ENCODE measurements around the gene ATP2B3. TPM values are rescaled to one million over a fixed set of nuclear protein-coding genes. Genes with fewer than 3 reads are reported as not detected.

Gene ATP2B3
- total RNA-seq, 2 donors from 2014 or later = 0.85 TPM; not detected in 1

DNA sequence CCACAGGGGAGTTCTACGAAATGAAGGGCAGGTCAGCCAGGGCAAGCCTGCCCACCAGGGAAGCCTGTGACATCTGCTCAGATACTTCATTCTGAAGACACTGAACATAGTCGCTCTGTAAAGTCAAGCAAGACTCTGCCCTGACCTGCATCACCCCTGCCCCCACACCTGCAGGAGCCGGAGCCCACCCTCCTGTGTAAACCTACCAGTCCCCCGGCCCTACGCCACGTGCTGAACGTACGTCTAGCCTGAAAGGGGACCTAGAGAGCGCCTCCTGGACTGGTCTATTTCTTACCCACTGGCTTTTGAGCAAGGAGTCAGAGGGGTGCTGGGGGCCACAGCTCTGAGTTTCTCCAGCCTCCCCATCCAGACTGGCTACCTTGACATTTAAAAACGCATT, 69.9 kb downstream of the ATP2B3 start:
- Histone ChIP-seq H3K27ac (no peak overlapping the region), H3K4me3 (no peak overlapping the region), H3K36me3 (no peaks in the 10 kb centered on the region), H3K27me3 (replicated peaks; ENCODE audit: insufficient read depth) (no peaks in the 10 kb centered on the region), H3K9me3 (no peaks in the 10 kb centered on the region), H3K4me1 (replicated peaks) (no peaks in the 10 kb centered on the region)
- intact Hi-C loops (cut with DNase I) = no loop called here
- WGBS = 91% methylated on average over 10 of the region's 10 CpGs
- no peak for DNase-seq (ENCODE audit: low spot score)
- TF ChIP-seq, protein P1, sequence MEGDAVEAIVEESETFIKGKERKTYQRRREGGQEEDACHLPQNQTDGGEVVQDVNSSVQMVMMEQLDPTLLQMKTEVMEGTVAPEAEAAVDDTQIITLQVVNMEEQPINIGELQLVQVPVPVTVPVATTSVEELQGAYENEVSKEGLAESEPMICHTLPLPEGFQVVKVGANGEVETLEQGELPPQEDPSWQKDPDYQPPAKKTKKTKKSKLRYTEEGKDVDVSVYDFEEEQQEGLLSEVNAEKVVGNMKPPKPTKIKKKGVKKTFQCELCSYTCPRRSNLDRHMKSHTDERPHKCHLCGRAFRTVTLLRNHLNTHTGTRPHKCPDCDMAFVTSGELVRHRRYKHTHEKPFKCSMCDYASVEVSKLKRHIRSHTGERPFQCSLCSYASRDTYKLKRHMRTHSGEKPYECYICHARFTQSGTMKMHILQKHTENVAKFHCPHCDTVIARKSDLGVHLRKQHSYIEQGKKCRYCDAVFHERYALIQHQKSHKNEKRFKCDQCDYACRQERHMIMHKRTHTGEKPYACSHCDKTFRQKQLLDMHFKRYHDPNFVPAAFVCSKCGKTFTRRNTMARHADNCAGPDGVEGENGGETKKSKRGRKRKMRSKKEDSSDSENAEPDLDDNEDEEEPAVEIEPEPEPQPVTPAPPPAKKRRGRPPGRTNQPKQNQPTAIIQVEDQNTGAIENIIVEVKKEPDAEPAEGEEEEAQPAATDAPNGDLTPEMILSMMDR (IDR thresholded peaks at IDR 0.05) = no peak
- no peak for TF ChIP-seq POLR2A (IDR thresholded peaks at IDR 0.05)
- TF ChIP-seq POLR2AphosphoS5 (IDR thresholded peaks at IDR 0.05) = no peak

DNA sequence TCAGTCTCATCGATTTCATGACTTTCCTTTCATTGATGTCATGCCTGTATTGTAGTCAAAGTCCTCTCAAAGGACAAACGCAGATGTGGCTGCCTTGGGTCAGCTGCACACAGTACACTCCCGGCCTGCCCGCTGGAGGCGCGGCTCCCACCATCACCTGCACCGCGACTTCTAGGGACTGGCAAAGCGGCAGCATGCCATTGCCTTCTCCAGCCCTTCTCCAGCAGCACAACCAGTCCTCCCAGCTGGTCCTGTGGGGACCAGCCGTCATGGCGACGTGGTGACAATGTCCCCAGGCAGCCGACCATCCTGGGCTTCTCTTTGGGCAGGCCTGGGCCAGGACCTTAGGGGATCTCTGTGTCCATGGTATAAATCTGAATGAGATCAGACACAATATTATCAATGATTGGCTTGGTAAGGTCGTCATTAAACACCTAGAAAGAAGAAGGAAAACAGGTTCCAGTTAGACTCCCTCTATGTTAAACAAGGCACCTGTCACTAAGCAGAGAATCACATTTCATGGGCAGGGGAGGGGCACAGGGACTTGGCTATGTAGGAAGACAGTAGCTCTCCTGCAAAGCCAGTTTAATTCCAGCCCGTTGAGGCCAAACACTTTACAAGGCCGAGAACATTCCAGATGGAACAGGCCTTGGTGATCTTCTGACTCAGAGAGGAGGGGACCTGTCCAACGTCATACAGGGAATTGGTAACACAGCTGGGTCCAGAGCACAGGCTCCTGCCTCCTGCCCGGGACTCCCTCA, 70.8 kb downstream of the ATP2B3 start:
- peak; percentile 62 for TF ChIP-seq POLR2AphosphoS5 (IDR thresholded peaks at IDR 0.05)
- no peak for TF ChIP-seq POLR2A (IDR thresholded peaks at IDR 0.05)
- Histone ChIP-seq H3K4me1 (replicated peaks) (no peaks in the 10 kb centered on the region), H3K27ac (peak overlapping the region; percentile 51 to 68), H3K9me3 (no peaks in the 10 kb centered on the region), H3K27me3 (replicated peaks; ENCODE audit: insufficient read depth) (no peaks in the 10 kb centered on the region), H3K36me3 (no peaks in the 10 kb centered on the region), H3K4me3 (no peak overlapping the region)
- peak; percentile 43 for DNase-seq (ENCODE audit: low spot score)
- intact Hi-C loops (cut with DNase I) = no loop called here
- 78% methylated on average over 17 of the region's 18 CpGs for WGBS

DNA sequence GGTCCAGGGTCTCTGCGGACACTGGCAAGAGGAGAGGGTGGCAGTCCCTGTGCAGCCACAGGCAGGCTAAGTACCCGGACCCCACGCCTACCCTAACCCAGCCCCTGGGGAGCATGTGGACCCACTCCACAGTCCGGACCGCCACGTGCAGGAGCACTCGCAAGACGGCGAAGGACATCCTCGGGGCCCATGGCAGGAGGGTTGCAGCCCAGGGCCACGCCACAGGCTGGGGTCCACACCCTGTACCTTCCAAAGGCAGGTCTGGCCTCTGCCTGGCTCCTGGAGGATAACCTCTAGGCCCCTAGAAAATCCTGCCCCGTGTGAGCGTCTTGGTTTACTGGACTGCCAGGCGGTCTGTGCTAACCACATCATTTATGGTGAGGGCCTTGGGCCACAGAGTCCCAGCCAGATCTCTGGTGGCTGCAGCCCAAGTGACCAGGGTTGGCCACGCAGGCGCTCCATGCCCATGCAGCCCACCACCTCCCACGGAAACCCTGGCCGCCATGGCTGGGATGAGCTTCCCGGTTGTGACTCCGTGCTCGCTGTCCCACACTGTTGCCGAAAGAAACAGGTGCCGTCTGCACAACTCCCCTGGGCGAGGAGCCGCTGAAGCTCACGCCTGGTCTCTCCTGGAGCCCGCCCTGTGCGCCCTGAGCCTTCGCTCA, 71.5 kb downstream of the ATP2B3 start:
- H3K27ac ChIP-seq = peak overlapping the region; percentile 51 to 68
- no peaks in the 10 kb centered on the region for H3K9me3 ChIP-seq
- H3K27me3 ChIP-seq (replicated peaks; ENCODE audit: insufficient read depth) = no peaks in the 10 kb centered on the region
- 100% methylated on average over 1 of the region's 29 CpGs for WGBS
- intact Hi-C loops (cut with DNase I) = no loop called here
- DNase-seq (ENCODE audit: low spot score) = no peak
- H3K4me3 ChIP-seq = no peak overlapping the region
- H3K36me3 ChIP-seq = no peaks in the 10 kb centered on the region
- TF ChIP-seq POLR2AphosphoS5 (IDR thresholded peaks at IDR 0.05) (no peak), POLR2A (IDR thresholded peaks at IDR 0.05) (no peak)
- TF ChIP-seq, protein P1 (IDR thresholded peaks at IDR 0.05) = no peak
- no peaks in the 10 kb centered on the region for H3K4me1 ChIP-seq (replicated peaks)

DNA sequence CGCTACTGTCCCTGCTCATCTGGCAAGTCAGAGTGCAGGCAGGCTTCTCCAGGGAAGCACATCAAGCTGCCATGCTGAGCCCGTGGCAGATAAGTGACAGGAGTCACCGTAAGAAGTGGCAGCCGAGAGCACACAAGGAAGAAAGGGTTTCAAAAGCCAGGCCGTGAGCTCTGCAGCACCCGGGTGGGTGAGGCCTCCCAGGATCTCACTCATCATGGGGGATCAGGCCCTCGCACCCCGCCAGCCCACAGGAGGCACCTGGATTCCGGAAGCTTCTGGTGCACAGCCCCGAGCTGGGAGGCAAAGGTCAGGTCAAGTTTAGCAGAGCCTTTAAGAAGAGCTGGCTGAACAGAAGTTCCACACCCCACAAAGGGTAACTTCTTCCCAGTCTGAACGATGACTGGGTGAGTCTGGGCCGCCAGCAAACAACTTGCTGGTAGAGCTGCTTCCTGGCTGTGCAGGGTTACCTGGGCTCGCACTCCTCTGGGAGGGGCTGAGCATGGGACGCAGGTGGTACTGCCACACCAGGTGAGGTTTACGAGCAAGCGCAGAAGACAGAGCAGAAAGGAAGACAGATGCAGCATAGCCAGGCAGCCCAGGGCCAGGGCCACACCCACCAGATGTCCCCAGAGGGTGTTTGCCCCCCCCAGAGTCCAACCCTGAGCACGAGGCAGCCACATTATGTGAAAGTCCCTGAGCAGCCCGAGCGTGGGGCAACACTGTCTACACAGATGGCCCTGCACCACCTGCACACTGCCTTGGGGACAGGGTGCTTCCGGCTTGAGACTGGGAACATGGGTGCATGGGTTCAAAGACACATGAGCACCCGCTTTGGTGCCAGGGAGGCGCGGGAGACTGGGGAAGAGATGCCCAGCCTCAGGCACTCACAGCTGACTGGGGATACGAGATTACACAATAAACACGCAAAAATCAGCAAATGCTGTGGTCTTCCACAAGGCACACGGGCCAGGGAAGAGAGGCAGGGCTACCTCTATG, 73.8 kb downstream of the ATP2B3 start:
- intact Hi-C loops (cut with DNase I) = no loop called here
- Histone ChIP-seq H3K27me3 (replicated peaks; ENCODE audit: insufficient read depth) (no peaks in the 10 kb centered on the region), H3K27ac (no peak overlapping the region), H3K36me3 (no peaks in the 10 kb centered on the region), H3K9me3 (no peaks in the 10 kb centered on the region), H3K4me3 (no peak overlapping the region), H3K4me1 (replicated peaks) (no peaks in the 10 kb centered on the region)
- 81% methylated on average over 21 of the region's 26 CpGs for WGBS
- DNase-seq (ENCODE audit: low spot score) = no peak
- TF ChIP-seq, protein P1 (IDR thresholded peaks at IDR 0.05) = no peak
- TF ChIP-seq POLR2AphosphoS5 (IDR thresholded peaks at IDR 0.05) = no peak
- TF ChIP-seq POLR2A (IDR thresholded peaks at IDR 0.05) = no peak
